H9 (cell line): ENCODE measurements around the gene RBMY1J. TPM values are rescaled to one million over a fixed set of nuclear protein-coding genes. Genes with fewer than 3 reads are reported as not detected.

Experiments
- DNase-seq: peaks from one replicate; pipeline ENCODE4 v3.0.0-alpha.2; 2017
- H2AFZ ChIP-seq: one replicate; pipeline ENCODE4 v1.6.1; 2013; ENCODE audit warnings: mild to moderate bottlenecking, low read length, control low read depth, moderate library complexity
- H2AK5ac ChIP-seq: 2 replicates; pipeline ENCODE4 v1.6.1; 2013; ENCODE audit warnings: low read length, control low read depth, mixed read lengths; ENCODE audit not compliant: insufficient read length
- H2BK120ac ChIP-seq: one replicate; pipeline ENCODE4 v1.6.1; 2013; ENCODE audit warnings: low read depth, mild to moderate bottlenecking, low read length, control low read depth, inconsistent platforms; ENCODE audit not compliant: poor library complexity, severe bottlenecking
- H2BK12ac ChIP-seq: 2 replicates; pipeline ENCODE4 v1.6.1; 2013; ENCODE audit warnings: low read length, control low read depth, mixed read lengths, low read depth; ENCODE audit not compliant: insufficient read length
- H2BK15ac ChIP-seq: 2 replicates; pipeline ENCODE4 v1.6.1; 2013; ENCODE audit warnings: low read depth, low read length, control low read depth
- H2BK20ac ChIP-seq: one replicate; pipeline ENCODE4 v1.6.1; 2013; ENCODE audit warnings: low read depth, mild to moderate bottlenecking, low read length, control low read depth, inconsistent platforms; ENCODE audit not compliant: poor library complexity, severe bottlenecking
- H2BK5ac ChIP-seq: 2 replicates; pipeline ENCODE4 v1.6.1; 2013; ENCODE audit warnings: low read length, control low read depth, mixed read lengths; ENCODE audit not compliant: insufficient read length
- H3K14ac ChIP-seq: 2 replicates; pipeline ENCODE4 v1.6.1; 2013; ENCODE audit warnings: low read length, control low read depth; ENCODE audit not compliant: insufficient read depth
- H3K18ac ChIP-seq: 2 replicates; pipeline ENCODE4 v1.6.1; 2013; ENCODE audit warnings: low read depth, mild to moderate bottlenecking, mixed read lengths, low read length, control low read depth; ENCODE audit not compliant: insufficient read length
- H3K23ac ChIP-seq: 2 replicates; pipeline ENCODE4 v1.6.1; 2013; ENCODE audit warnings: low read length, control low read depth, mixed read lengths, low read depth; ENCODE audit not compliant: insufficient read length
- H3K23me2 ChIP-seq: 2 replicates; pipeline ENCODE4 v1.6.1; 2013; ENCODE audit warnings: low read depth, mild to moderate bottlenecking, mixed read lengths, low read length, control low read depth; ENCODE audit not compliant: insufficient read length, poor library complexity, severe bottlenecking
- H3K27ac ChIP-seq: 2 replicates; pipeline ENCODE4 v1.5.1; 2013; ENCODE audit warnings: low read length, control low read depth, mixed read lengths, low read depth; ENCODE audit not compliant: insufficient read length
- H3K27me3 ChIP-seq: 2 replicates; pipeline ENCODE4 v1.6.1; 2013; ENCODE audit warnings: low read length, control low read depth, inconsistent platforms; ENCODE audit not compliant: insufficient read depth
- H3K4ac ChIP-seq: 2 replicates; pipeline ENCODE4 v1.6.1; 2013; ENCODE audit warnings: low read depth, mild to moderate bottlenecking, control low read depth, inconsistent platforms, low read length, moderate library complexity
- H3K4me1 ChIP-seq: 2 replicates; pipeline ENCODE4 v1.6.1; 2013; ENCODE audit warnings: low read length, control low read depth, inconsistent platforms; ENCODE audit not compliant: insufficient read depth
- H3K4me2 ChIP-seq: 2 replicates; pipeline ENCODE4 v1.6.1; 2013; ENCODE audit warnings: low read length, control low read depth, mixed read lengths; ENCODE audit not compliant: insufficient read length, insufficient read depth
- H3K56ac ChIP-seq: 2 replicates; pipeline ENCODE4 v1.6.1; 2013; ENCODE audit warnings: low read depth, mild to moderate bottlenecking, mixed read lengths, low read length, control low read depth; ENCODE audit not compliant: insufficient read length
- H3K79me1 ChIP-seq: 2 replicates; pipeline ENCODE4 v1.6.1; 2013; ENCODE audit warnings: low read depth, mild to moderate bottlenecking, moderate library complexity, low read length, control low read depth, inconsistent platforms; ENCODE audit not compliant: insufficient read depth, poor library complexity, severe bottlenecking
- H3K79me2 ChIP-seq: 2 replicates; pipeline ENCODE4 v1.6.1; 2013; ENCODE audit warnings: low read length, control low read depth, inconsistent platforms; ENCODE audit not compliant: insufficient read depth
- H3K9ac ChIP-seq: 2 replicates; pipeline ENCODE4 v1.6.1; 2013; ENCODE audit warnings: low read length, control low read depth, mixed read lengths; ENCODE audit not compliant: insufficient read length; ENCODE audit errors: extremely low read depth
- H3K9me3 ChIP-seq: one replicate; pipeline ENCODE4 v1.6.1; 2013; ENCODE audit warnings: low read depth, low read length, inconsistent platforms; ENCODE audit not compliant: control insufficient read depth
- H3T11ph ChIP-seq: one replicate; pipeline ENCODE4 v1.6.1; 2013; ENCODE audit warnings: mild to moderate bottlenecking, low read length, control low read depth, inconsistent platforms
- H4K20me1 ChIP-seq: one replicate; pipeline ENCODE4 v1.6.1; 2013; ENCODE audit not compliant: control insufficient read depth, insufficient read length, insufficient read depth
- H4K5ac ChIP-seq: 2 replicates; pipeline ENCODE4 v1.6.1; 2013; ENCODE audit warnings: low read depth, mild to moderate bottlenecking, mixed read lengths, low read length, control low read depth; ENCODE audit not compliant: insufficient read length
- H4K8ac ChIP-seq: replicated peaks from 2 replicates; pipeline ENCODE4 v1.6.1; 2013; ENCODE audit warnings: low read length, control low read depth, mixed read lengths, low read depth; ENCODE audit not compliant: insufficient read length
- H4K91ac ChIP-seq: 2 replicates; pipeline ENCODE4 v1.6.1; 2013; ENCODE audit warnings: low read depth, mild to moderate bottlenecking, moderate library complexity, mixed read lengths, low read length, control low read depth; ENCODE audit not compliant: insufficient read length
- H3K27ac Mint-ChIP-seq, 3 experiments: 2 replicates in 2 of 3; 3 replicates in 1 of 3; pipeline ENCODE4 v1.8.0; 2020 to 2021; ENCODE audit warnings: mixed read lengths in 3 of 3, mild to moderate bottlenecking in 1 of 3, moderate library complexity in 1 of 3
- H3K27me3 Mint-ChIP-seq: 2 replicates; pipeline ENCODE4 v1.8.0; 2021; ENCODE audit warnings: low read depth, mild to moderate bottlenecking, moderate library complexity, mixed read lengths
- H3K36me3 Mint-ChIP-seq, 3 experiments: 2 replicates in 2 of 3; 3 replicates in 1 of 3; pipeline ENCODE4 v1.8.0; 2020 to 2021; ENCODE audit warnings: low read depth in 3 of 3, mixed read lengths in 3 of 3; ENCODE audit not compliant: insufficient read depth in 1 of 3
- H3K4me1 Mint-ChIP-seq, 2 experiments: 2 replicates each; pipeline ENCODE4 v1.8.0; 2020; ENCODE audit warnings: mixed read lengths in 2 of 2
- H3K4me3 Mint-ChIP-seq, 2 experiments: 2 replicates in 1 of 2; 3 replicates in 1 of 2; pipeline ENCODE4 v1.8.0; 2020 to 2021; ENCODE audit warnings: mild to moderate bottlenecking in 2 of 2, mixed read lengths in 2 of 2, moderate library complexity in 1 of 2
- H3K9me3 Mint-ChIP-seq, 2 experiments: 2 replicates in 1 of 2; 3 replicates in 1 of 2; pipeline ENCODE4 v1.8.0; 2020; ENCODE audit warnings: mild to moderate bottlenecking in 2 of 2, mixed read lengths in 2 of 2, moderate library complexity in 1 of 2
- CTCF ChIP-seq: fragments of 200-600 bp; sonication (generic); conservative IDR thresholded peaks from 3 replicates; pipeline ENCODE4 v1.8.0; 2021; ENCODE audit warnings: antibody characterized with exemption, mild to moderate bottlenecking
- total RNA-seq: library from RNA; stranded (reverse); gene quantifications from 2 replicates; pipeline ENCODE4 v1.2.1, GENCODE V29; 2021

RBMY1J gene
- total RNA-seq, 1 experiment from 2014 or later: not detected

- Histone ChIP-seq H3K23me2 (no peaks in the 10 kb centered on the region), H3K79me1 (no peaks in the 10 kb centered on the region)
- no peak for TF ChIP-seq CTCF
Measured at GRCh38 chrY:22370623-22371022, 32.6 kb upstream of the RBMY1J start.

More at GRCh38 chrY:22370623-22371022, 32.6 kb upstream of the RBMY1J start:
- Histone ChIP-seq H2BK15ac (no peak overlapping the region), H3K4me2 (no peak overlapping the region), H3K4ac (no peak overlapping the region), H2BK120ac (no peak overlapping the region), H4K91ac (no peak overlapping the region), H2BK12ac (no peak overlapping the region), H3K56ac (no peak overlapping the region), H3K9me3 (no peaks in the 10 kb centered on the region), H2AK5ac (no peak overlapping the region), H3K79me2 (no peaks in the 10 kb centered on the region), H3K27me3 (no peaks in the 10 kb centered on the region), H3K18ac (no peak overlapping the region), H3K23ac (no peak overlapping the region), H3K14ac (no peak overlapping the region), H2BK20ac (no peak overlapping the region), H4K20me1 (no peaks in the 10 kb centered on the region), H2BK5ac (no peak overlapping the region), H4K8ac (no peak overlapping the region), H3K9ac (no peak overlapping the region), H3T11ph (no peak overlapping the region), H3K4me1 (no peaks in the 10 kb centered on the region), H3K27ac (no peak overlapping the region), H4K5ac (no peak overlapping the region), H2AFZ (no peak overlapping the region)
- Mint-ChIP-seq H3K36me3 (no peaks in the 10 kb centered on the region), H3K9me3 (no peaks in the 10 kb centered on the region), H3K4me3 (no peak overlapping the region), H3K4me1 (no peaks in the 10 kb centered on the region), H3K27ac (no peak overlapping the region), H3K27me3 (no peaks in the 10 kb centered on the region)
- no peak for DNase-seq
